ENCODE data around the gene DNASE1L1. TPM values are rescaled to one million over a fixed set of nuclear protein-coding genes. Genes with fewer than 3 reads are reported as not detected.

The DNASE1L1 gene
- total and polyA plus RNA-seq, 4 donors: 9.3 to 22.1 (median 16.7) TPM

DNA sequence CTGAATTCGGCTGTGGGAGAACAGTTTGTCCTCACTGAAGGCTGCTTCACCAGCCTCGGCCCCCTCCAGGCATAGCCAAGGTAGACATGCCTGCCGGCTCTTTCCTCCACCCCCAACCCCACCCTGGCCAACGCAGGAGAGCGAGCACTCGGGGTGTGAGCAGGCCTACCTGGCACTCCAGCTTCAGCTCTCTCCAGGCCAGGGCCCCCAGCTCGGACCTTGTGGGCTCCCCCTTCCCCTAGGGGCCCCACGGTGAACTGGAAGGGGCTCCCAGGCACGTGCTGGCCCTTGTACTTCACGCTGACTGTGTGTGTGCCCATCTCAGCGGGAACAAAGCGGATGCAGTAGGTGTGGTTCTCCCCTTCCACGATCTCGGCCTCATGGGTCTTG is 57.0 kb downstream of the DNASE1L1 start:
- Histone ChIP-seq H3K9me3 (ENCODE audit: control insufficient read depth in 4 of 4, low read length in 3 of 4) (no peaks in the 10 kb centered on the region), H3K27me3 (ENCODE audit: control insufficient read depth in 4 of 4, insufficient read depth in 4 of 4, low read length in 3 of 4) (no peaks in the 10 kb centered on the region), H3K36me3 (ENCODE audit: control insufficient read depth in 4 of 4, insufficient read depth in 3 of 4, low read depth in 1 of 4, low read length in 3 of 4) (peaks cover 0 to 6% (median 5%) of the 10 kb centered on the region in 4 donors), H3K4me1 (ENCODE audit: control insufficient read depth in 4 of 4, insufficient read depth in 4 of 4, low read length in 3 of 4) (peaks cover 0 to 14% (median 4%) of the 10 kb centered on the region in 4 donors), H3K4me3 (ENCODE audit: low read depth in 1 of 3, low read length in 3 of 3) (no peak overlapping the region), H3K9ac (ENCODE audit: low read depth in 1 of 2, low read length in 2 of 2) (no peak overlapping the region), H3K27ac (ENCODE audit: low read depth in 1 of 2, low read length in 2 of 2) (no peak overlapping the region)
- no peak for DNase-seq (ENCODE audit: low spot score)
- WGBS: 90% methylated on average over 14 of the region's 14 CpGs
- TF ChIP-seq SP1 (IDR thresholded peaks at IDR 0.05) (no peak), FOXA2 (IDR thresholded peaks at IDR 0.05) (no peak), JUND (IDR thresholded peaks at IDR 0.05) (no peak), YY1 (IDR thresholded peaks at IDR 0.05) (no peak), RXRA (IDR thresholded peaks at IDR 0.05) (no peak), HNF4A (conservative IDR thresholded peaks at IDR 0.05) (no peak), TAF1 (conservative IDR thresholded peaks at IDR 0.05) (no peak), NR2F2 (IDR thresholded peaks at IDR 0.05) (no peak), MAX (IDR thresholded peaks at IDR 0.05) (no peak), REST (IDR thresholded peaks at IDR 0.05) (no peak), RAD21 (IDR thresholded peaks at IDR 0.05) (no peak), GABPA (IDR thresholded peaks at IDR 0.05 in 1 of 2, conservative IDR thresholded peaks at IDR 0.05 in 1 of 2) (no peak), ZBTB33 (IDR thresholded peaks at IDR 0.05) (no peak), HNF4G (IDR thresholded peaks at IDR 0.05) (no peak), EGR1 (IDR thresholded peaks at IDR 0.05; ENCODE audit: low read depth in 2 of 2) (no peak), FOXA1 (IDR thresholded peaks at IDR 0.05) (no peak), CTCF (IDR thresholded peaks at IDR 0.05; ENCODE audit: low read depth, low read length, missing input control) (no peak)
- TF ChIP-seq, protein P1, sequence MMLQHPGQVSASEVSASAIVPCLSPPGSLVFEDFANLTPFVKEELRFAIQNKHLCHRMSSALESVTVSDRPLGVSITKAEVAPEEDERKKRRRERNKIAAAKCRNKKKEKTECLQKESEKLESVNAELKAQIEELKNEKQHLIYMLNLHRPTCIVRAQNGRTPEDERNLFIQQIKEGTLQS (IDR thresholded peaks at IDR 0.05): no peak

Small RNAs within 50 kb of the gene (small RNA-seq; reads per million reads assigned to genes)
- 0.07 reads per million for gene MIR6858
- not detected for gene SNORA70

Other genes with a start within 250 kb of the DNASE1L1 start
- gene OPN1MW, start 226.7 kb downstream of the DNASE1L1 start, total RNA-seq: not detected
- not detected for gene OPN1MW, start 226.7 kb downstream of the DNASE1L1 start, polyA plus RNA-seq
- gene OPN1MW2, start 189.5 kb downstream of the DNASE1L1 start, total RNA-seq: not detected
- gene OPN1MW2, start 189.5 kb downstream of the DNASE1L1 start, polyA plus RNA-seq: not detected
- not detected for gene OPN1MW3, start 151.7 kb downstream of the DNASE1L1 start, total RNA-seq
- not detected for gene OPN1MW3, start 151.7 kb downstream of the DNASE1L1 start, polyA plus RNA-seq
- not detected for gene TEX28, start 114.1 kb downstream of the DNASE1L1 start, total RNA-seq
- not detected for gene TEX28, start 114.1 kb downstream of the DNASE1L1 start, polyA plus RNA-seq
- under 1 TPM in 1 of 2 donors, not detected in 1; under 0.01 TPM for gene TKTL1, start 113.5 kb downstream of the DNASE1L1 start, total RNA-seq
- not detected for gene TKTL1, start 113.5 kb downstream of the DNASE1L1 start, polyA plus RNA-seq
- gene FLNA, start 34.6 kb downstream of the DNASE1L1 start, total RNA-seq: 100 to 1,000 TPM; 150 to 152 TPM
- 10 to 100 TPM; 23.4 to 84.8 TPM for gene FLNA, start 34.6 kb downstream of the DNASE1L1 start, polyA plus RNA-seq
- 10 to 100 TPM; 11.6 to 18.5 TPM for gene EMD, start 30.0 kb downstream of the DNASE1L1 start, total RNA-seq
- gene EMD, start 30.0 kb downstream of the DNASE1L1 start, polyA plus RNA-seq: 10 to 100 TPM; 15.5 to 38.0 TPM
- gene RPL10, start 10.9 kb downstream of the DNASE1L1 start, total RNA-seq: 1,000 to 10,000 TPM; 1,323 to 1,523 TPM
- 1,000 to 10,000 TPM in 1 of 2 donors, 100 to 1,000 TPM in 1; 446 to 1,644 TPM for gene RPL10, start 10.9 kb downstream of the DNASE1L1 start, polyA plus RNA-seq
- gene TAFAZZIN, start 2.3 kb upstream of the DNASE1L1 start, total RNA-seq: 10 to 100 TPM in 1 of 2 donors, 1 to 10 TPM in 1; 7.8 to 15.6 TPM
- gene TAFAZZIN, start 2.3 kb upstream of the DNASE1L1 start, polyA plus RNA-seq: 10 to 100 TPM; 10.6 to 16.3 TPM
- 10 to 100 TPM; 35.2 to 38.5 TPM for gene ATP6AP1, start 19.4 kb upstream of the DNASE1L1 start, total RNA-seq
- 10 to 100 TPM; 43.1 to 43.3 TPM for gene ATP6AP1, start 19.4 kb upstream of the DNASE1L1 start, polyA plus RNA-seq
- 10 to 100 TPM; 13.3 to 27.7 TPM for gene GDI1, start 27.9 kb upstream of the DNASE1L1 start, total RNA-seq
- 10 to 100 TPM; 12.8 to 35.6 TPM for gene GDI1, start 27.9 kb upstream of the DNASE1L1 start, polyA plus RNA-seq
- 10 to 100 TPM; 10.9 to 13.4 TPM for gene FAM50A, start 34.9 kb upstream of the DNASE1L1 start, total RNA-seq
- 10 to 100 TPM; 14.6 to 25.1 TPM for gene FAM50A, start 34.9 kb upstream of the DNASE1L1 start, polyA plus RNA-seq
- gene PLXNA3, start 49.0 kb upstream of the DNASE1L1 start, total RNA-seq: 1 to 10 TPM; 1.1 to 1.7 TPM
- gene PLXNA3, start 49.0 kb upstream of the DNASE1L1 start, polyA plus RNA-seq: 1 to 10 TPM; 1.3 to 1.7 TPM
- gene LAGE3, start 70.0 kb upstream of the DNASE1L1 start, total RNA-seq: 10 to 100 TPM in 1 of 2 donors, 1 to 10 TPM in 1; 8.5 to 18.1 TPM
- 10 to 100 TPM; 12.4 to 13.1 TPM for gene LAGE3, start 70.0 kb upstream of the DNASE1L1 start, polyA plus RNA-seq
- gene UBL4A, start 77.4 kb upstream of the DNASE1L1 start, total RNA-seq: 10 to 100 TPM; 19.8 to 22.2 TPM
- 10 to 100 TPM; 13.9 to 21.9 TPM for gene UBL4A, start 77.4 kb upstream of the DNASE1L1 start, polyA plus RNA-seq
- gene SLC10A3, start 81.4 kb upstream of the DNASE1L1 start, total RNA-seq: 1 to 10 TPM; 3.5 to 5.6 TPM
- gene SLC10A3, start 81.4 kb upstream of the DNASE1L1 start, polyA plus RNA-seq: 1 to 10 TPM; 3.2 to 5.4 TPM
- gene FAM3A, start 107.0 kb upstream of the DNASE1L1 start, total RNA-seq: 10 to 100 TPM; 11.6 to 33.5 TPM
- gene FAM3A, start 107.0 kb upstream of the DNASE1L1 start, polyA plus RNA-seq: 10 to 100 TPM; 35.0 to 36.3 TPM
- gene G6PD, start 137.6 kb upstream of the DNASE1L1 start, total RNA-seq: 10 to 100 TPM in 1 of 2 donors, 1 to 10 TPM in 1; 6.9 to 23.6 TPM
- gene G6PD, start 137.6 kb upstream of the DNASE1L1 start, polyA plus RNA-seq: 1 to 10 TPM; 1.9 to 4.0 TPM
- gene IKBKG, start 138.4 kb upstream of the DNASE1L1 start, total RNA-seq: 10 to 100 TPM; 17.1 to 46.0 TPM
- gene IKBKG, start 138.4 kb upstream of the DNASE1L1 start, polyA plus RNA-seq: 10 to 100 TPM; 26.0 to 74.1 TPM
- not detected for gene CTAG1A, start 175.9 kb upstream of the DNASE1L1 start, total RNA-seq
- gene CTAG1A, start 175.9 kb upstream of the DNASE1L1 start, polyA plus RNA-seq: not detected
- not detected for gene CTAG1B, start 210.0 kb upstream of the DNASE1L1 start, total RNA-seq
- not detected for gene CTAG1B, start 210.0 kb upstream of the DNASE1L1 start, polyA plus RNA-seq
- not detected for gene CTAG2, start 244.3 kb upstream of the DNASE1L1 start, total RNA-seq
- gene CTAG2, start 244.3 kb upstream of the DNASE1L1 start, polyA plus RNA-seq: not detected